Measurements from ENCODE around the gene FGF3.
A peak's percentile ranks its signal among the peaks of the same experiment; 100 is the strongest.

The FGF3 gene

GRCh38 chr11:69865707-69866106 lies 46.5 kb upstream of the FGF3 start:
- H3K27ac Mint-ChIP-seq: no peak overlapping the region
- DNase-seq: no peak
- no peaks in the 10 kb centered on the region for H3K36me3 Mint-ChIP-seq (ENCODE audit: low read depth)
- H3K9me3 Mint-ChIP-seq: no peaks in the 10 kb centered on the region
- H3K4me3 Mint-ChIP-seq: no peak overlapping the region
- TF ChIP-seq, protein P1, sequence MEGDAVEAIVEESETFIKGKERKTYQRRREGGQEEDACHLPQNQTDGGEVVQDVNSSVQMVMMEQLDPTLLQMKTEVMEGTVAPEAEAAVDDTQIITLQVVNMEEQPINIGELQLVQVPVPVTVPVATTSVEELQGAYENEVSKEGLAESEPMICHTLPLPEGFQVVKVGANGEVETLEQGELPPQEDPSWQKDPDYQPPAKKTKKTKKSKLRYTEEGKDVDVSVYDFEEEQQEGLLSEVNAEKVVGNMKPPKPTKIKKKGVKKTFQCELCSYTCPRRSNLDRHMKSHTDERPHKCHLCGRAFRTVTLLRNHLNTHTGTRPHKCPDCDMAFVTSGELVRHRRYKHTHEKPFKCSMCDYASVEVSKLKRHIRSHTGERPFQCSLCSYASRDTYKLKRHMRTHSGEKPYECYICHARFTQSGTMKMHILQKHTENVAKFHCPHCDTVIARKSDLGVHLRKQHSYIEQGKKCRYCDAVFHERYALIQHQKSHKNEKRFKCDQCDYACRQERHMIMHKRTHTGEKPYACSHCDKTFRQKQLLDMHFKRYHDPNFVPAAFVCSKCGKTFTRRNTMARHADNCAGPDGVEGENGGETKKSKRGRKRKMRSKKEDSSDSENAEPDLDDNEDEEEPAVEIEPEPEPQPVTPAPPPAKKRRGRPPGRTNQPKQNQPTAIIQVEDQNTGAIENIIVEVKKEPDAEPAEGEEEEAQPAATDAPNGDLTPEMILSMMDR (IDR thresholded peaks at IDR 0.05): no peak
- H3K4me1 Mint-ChIP-seq: peaks cover 93% of the 10 kb centered on the region
- H3K27me3 Mint-ChIP-seq (ENCODE audit: low read depth, poor library complexity): peaks cover 21% of the 10 kb centered on the region

- Mint-ChIP-seq H3K36me3 (ENCODE audit: low read depth) (no peaks in the 10 kb centered on the region), H3K27ac (no peak overlapping the region), H3K9me3 (no peaks in the 10 kb centered on the region), H3K4me3 (peak overlapping the region; percentile 54), H3K4me1 (peaks cover 95% of the 10 kb centered on the region), H3K27me3 (ENCODE audit: low read depth, poor library complexity) (peaks cover 28% of the 10 kb centered on the region)
- TF ChIP-seq, protein P1 (IDR thresholded peaks at IDR 0.05): no peak
- DNase-seq: no peak
Observed at GRCh38 chr11:69864686-69865661, 45.8 kb upstream of the FGF3 start.

GRCh38 chr11:69863544-69864200 lies 44.5 kb upstream of the FGF3 start:
- no peak for DNase-seq
- Mint-ChIP-seq H3K27me3 (ENCODE audit: low read depth, poor library complexity) (peaks cover 28% of the 10 kb centered on the region), H3K4me3 (no peak overlapping the region), H3K4me1 (peaks cover 83% of the 10 kb centered on the region), H3K27ac (peak overlapping the region; percentile 93), H3K9me3 (peaks cover 7% of the 10 kb centered on the region), H3K36me3 (ENCODE audit: low read depth) (no peaks in the 10 kb centered on the region)
- TF ChIP-seq, protein P1 (IDR thresholded peaks at IDR 0.05): no peak

GRCh38 chr11:69862797-69863543 lies 43.8 kb upstream of the FGF3 start:
- peak overlapping the region; percentile 93 for H3K27ac Mint-ChIP-seq
- TF ChIP-seq, protein P1 (IDR thresholded peaks at IDR 0.05): no peak
- H3K36me3 Mint-ChIP-seq (ENCODE audit: low read depth): no peaks in the 10 kb centered on the region
- H3K9me3 Mint-ChIP-seq: peaks cover 8% of the 10 kb centered on the region
- peaks cover 32% of the 10 kb centered on the region for H3K27me3 Mint-ChIP-seq (ENCODE audit: low read depth, poor library complexity)
- peaks cover 76% of the 10 kb centered on the region for H3K4me1 Mint-ChIP-seq
- H3K4me3 Mint-ChIP-seq: no peak overlapping the region
- DNase-seq: no peak

DNA sequence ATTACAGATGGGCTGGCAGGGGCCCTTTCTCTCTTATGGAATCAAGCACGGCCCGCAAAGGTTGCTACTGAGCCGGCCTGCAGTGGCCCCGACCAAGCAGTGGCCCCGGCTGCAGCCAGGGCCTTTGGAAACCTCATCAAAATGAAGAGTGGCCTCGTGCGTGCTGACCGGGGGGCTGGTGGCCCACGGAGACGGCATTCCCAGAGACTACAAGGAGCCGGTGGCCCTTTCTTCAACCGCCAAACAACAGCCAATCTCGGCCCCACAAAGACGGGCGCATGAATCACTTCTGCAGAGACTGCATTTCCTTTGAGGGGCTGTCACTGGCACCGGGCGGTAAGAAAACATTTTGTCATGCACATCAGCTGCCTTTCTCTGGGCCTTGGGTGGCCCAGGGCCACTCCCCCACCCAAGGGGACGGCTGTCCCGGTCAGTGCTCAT lies 43.1 kb upstream of the FGF3 start:
- Mint-ChIP-seq H3K9me3 (peaks cover 8% of the 10 kb centered on the region), H3K4me1 (peaks cover 70% of the 10 kb centered on the region), H3K4me3 (no peak overlapping the region), H3K36me3 (ENCODE audit: low read depth) (no peaks in the 10 kb centered on the region), H3K27ac (no peak overlapping the region), H3K27me3 (ENCODE audit: low read depth, poor library complexity) (peaks cover 32% of the 10 kb centered on the region)
- TF ChIP-seq, protein P1 (IDR thresholded peaks at IDR 0.05): no peak
- DNase-seq: no peak
